DND-41 (cell line): ENCODE results near the gene TRIP13.
A peak's percentile ranks its signal among the peaks of the same experiment; 100 is the strongest.

Source experiments
- ATAC-seq: fragments of 200-7000 bp; cut with Tn5 transposase; 3 replicates; pipeline ENCODE4 v1.9.1; 2021; ENCODE audit warnings: low read depth; ENCODE audit not compliant: insufficient read depth
- DNase-seq: peaks from one replicate; pipeline ENCODE4 v3.0.0-alpha.2; 2020
- H2AFZ ChIP-seq: 2 replicates; pipeline ENCODE4 v1.6.0; 2012; ENCODE audit warnings: low read depth, low read length
- H3K27ac ChIP-seq: 2 replicates; pipeline ENCODE4 v1.5.1; 2012; ENCODE audit warnings: low read length, inconsistent platforms
- H3K27me3 ChIP-seq: fragments of 200-600 bp; sonication (generic); 2 replicates; pipeline ENCODE4 v1.6.0; 2012; ENCODE audit warnings: low read length, mild to moderate bottlenecking, inconsistent platforms; ENCODE audit not compliant: insufficient read depth, poor library complexity
- H3K36me3 ChIP-seq: 2 replicates; pipeline ENCODE4 v1.5.1; 2012; ENCODE audit warnings: low read length, inconsistent platforms; ENCODE audit not compliant: insufficient read depth
- H3K4me1 ChIP-seq: 2 replicates; pipeline ENCODE4 v1.5.1; 2012; ENCODE audit warnings: mild to moderate bottlenecking, low read length; ENCODE audit not compliant: insufficient read depth
- H3K4me2 ChIP-seq: 2 replicates; pipeline ENCODE4 v1.6.0; 2012; ENCODE audit warnings: mild to moderate bottlenecking, moderate library complexity, low read length, inconsistent platforms; ENCODE audit not compliant: insufficient read depth
- H3K4me3 ChIP-seq, 2 experiments: fragments of 200-600 bp in 1 of 2; shearing (Covaris generic) in 1 of 2; 2 replicates each; pipeline ENCODE4 v1.5.1; 2012 to 2016; ENCODE audit warnings: inconsistent platforms in 2 of 2, low read length in 2 of 2, mild to moderate bottlenecking in 2 of 2, low read depth in 1 of 2, moderate library complexity in 1 of 2
- H3K79me2 ChIP-seq: 2 replicates; pipeline ENCODE4 v1.6.0; 2012; ENCODE audit warnings: low read length, inconsistent platforms; ENCODE audit not compliant: insufficient read depth
- H3K9ac ChIP-seq: 2 replicates; pipeline ENCODE4 v1.6.0; 2012; ENCODE audit warnings: low read depth, mild to moderate bottlenecking, inconsistent platforms, low read length, moderate library complexity
- H3K9me3 ChIP-seq: 2 replicates; pipeline ENCODE4 v1.5.1; 2012; ENCODE audit warnings: low read length, moderate library complexity, mild to moderate bottlenecking, inconsistent platforms; ENCODE audit not compliant: insufficient read depth, severe bottlenecking
- H4K20me1 ChIP-seq: 2 replicates; pipeline ENCODE4 v1.6.0; 2012; ENCODE audit warnings: low read length; ENCODE audit not compliant: insufficient read depth
- CTCF ChIP-seq: IDR thresholded peaks from 2 replicates; pipeline ENCODE4 v1.5.1; 2012; ENCODE audit warnings: borderline replicate concordance, low read length, moderate library complexity, mild to moderate bottlenecking; ENCODE audit not compliant: poor library complexity, severe bottlenecking; ENCODE audit errors: extremely low read depth
- EZH2 ChIP-seq: IDR thresholded peaks from 3 replicates; pipeline ENCODE4 v1.6.1; 2012; ENCODE audit warnings: borderline replicate concordance, low read depth, mild to moderate bottlenecking, moderate library complexity, low read length, inconsistent platforms; ENCODE audit not compliant: severe bottlenecking

Gene TRIP13

GRCh38 chr5:891117-891836 is 1.4 kb upstream of the TRIP13 start:
- Histone ChIP-seq H3K4me3 (peak overlapping the region; percentile 85 to 91; a peak in 3 of 4 replicates), H3K27ac (peak overlapping the region; percentile 84), H3K9ac (peak overlapping the region; percentile 92), H3K27me3 (no peaks in the 10 kb centered on the region), H3K4me1 (peaks cover 49% of the 10 kb centered on the region), H3K9me3 (no peaks in the 10 kb centered on the region), H3K4me2 (peak overlapping the region; percentile 99), H3K36me3 (peaks cover 87% of the 10 kb centered on the region), H2AFZ (no peak overlapping the region), H3K79me2 (peaks cover 78% of the 10 kb centered on the region), H4K20me1 (peaks cover 41% of the 10 kb centered on the region)
- DNase-seq (no peak), ATAC-seq (no peak)
- TF ChIP-seq EZH2 (no peak), CTCF (no peak)

- TF ChIP-seq EZH2 (no peak), CTCF (no peak)
- H3K27ac ChIP-seq: peak overlapping the region; percentile 84
- ATAC-seq: peak; percentile 25
These were observed 769 bp upstream of the TRIP13 start for GRCh38 chr5:891837-892393.

GRCh38 chr5:893137-893506 is 438 bp downstream of the TRIP13 start:
- Histone ChIP-seq H3K27ac (peak overlapping the region; percentile 84), H3K79me2 (peaks cover 78% of the 10 kb centered on the region), H3K36me3 (peaks cover 77% of the 10 kb centered on the region), H3K9me3 (no peaks in the 10 kb centered on the region), H3K27me3 (no peaks in the 10 kb centered on the region), H3K4me2 (peak overlapping the region; percentile 99), H3K9ac (peak overlapping the region; percentile 92), H2AFZ (peak overlapping the region; percentile 76), H4K20me1 (peaks cover 30% of the 10 kb centered on the region), H3K4me1 (peaks cover 49% of the 10 kb centered on the region), H3K4me3 (peak overlapping the region; percentile 85 to 91)
- no peak for TF ChIP-seq CTCF
- TF ChIP-seq EZH2: no peak
- DNase-seq (no peak), ATAC-seq (peak; percentile 30)

More at GRCh38 chr5:891837-892393, 769 bp upstream of the TRIP13 start:
- peak; percentile 37 for DNase-seq
- peaks cover 87% of the 10 kb centered on the region for H3K36me3 ChIP-seq
- H2AFZ ChIP-seq: peak overlapping the region; percentile 76
- peak overlapping the region; percentile 99 for H3K4me2 ChIP-seq
- no peaks in the 10 kb centered on the region for H3K27me3 ChIP-seq
- H3K4me1 ChIP-seq: peaks cover 49% of the 10 kb centered on the region
- peaks cover 37% of the 10 kb centered on the region for H4K20me1 ChIP-seq
- peaks cover 79% of the 10 kb centered on the region for H3K79me2 ChIP-seq
- peak overlapping the region; percentile 85 to 91 for H3K4me3 ChIP-seq
- H3K9me3 ChIP-seq: no peaks in the 10 kb centered on the region
- H3K9ac ChIP-seq: peak overlapping the region; percentile 92
